Esophagus squamous epithelium (tissue), 5 donors: ENCODE results near the gene ACAP1. TPM values are rescaled to one million over a fixed set of nuclear protein-coding genes. Genes with fewer than 3 reads are reported as not detected.
A peak's percentile ranks its signal among the peaks of the same experiment; 100 is the strongest.

Source experiments
- DNase-seq: peaks from one replicate; lab custom pipeline; 2025; lab: John Stamatoyannopoulos, UW
- H3K27ac ChIP-seq, 4 donors: fragments of 200-600 bp; sonication (generic); one replicate each; pipeline ENCODE4 v1.5.1; 2016 to 2019; ENCODE audit warnings: mild to moderate bottlenecking in 1 of 4
- H3K27me3 ChIP-seq, 4 donors: fragments of 200-600 bp; sonication (generic); 1 replicate in 3 of 4; 2 replicates in 1 of 4; pipeline versions ENCODE4 v1.5.1 to v1.6.0; 2017 to 2021; ENCODE audit warnings: antibody characterized with exemption in 1 of 4
- H3K36me3 ChIP-seq, 3 donors: fragments of 200-600 bp; sonication (generic); one replicate each; pipeline ENCODE4 v1.5.1; 2016 to 2019
- H3K4me1 ChIP-seq, 3 donors: fragments of 200-600 bp; sonication (generic); one replicate each; pipeline ENCODE4 v1.5.1; 2017 to 2019
- H3K4me3 ChIP-seq, 4 donors: fragments of 200-600 bp; sonication (generic); 1 replicate in 3 of 4; 2 replicates in 1 of 4; pipeline ENCODE4 v1.5.1; 2016 to 2019; ENCODE audit warnings: mild to moderate bottlenecking in 2 of 4, moderate library complexity in 1 of 4
- H3K9me3 ChIP-seq, 3 donors: fragments of 200-600 bp; sonication (generic); one replicate each; pipeline ENCODE4 v1.5.1; 2016 to 2019
- CTCF ChIP-seq, 6 experiments: fragments of 450-650 bp in 4 of 6; fragments of 200-600 bp in 2 of 6; sonication (generic) in 2 of 6; IDR thresholded peaks; one replicate each; pipeline ENCODE4 v1.5.1; 2016 to 2019; ENCODE audit warnings: antibody characterized with exemption in 6 of 6, mild to moderate bottlenecking in 4 of 6, moderate library complexity in 4 of 6
- POLR2A ChIP-seq, 4 donors: fragments of 450-650 bp; IDR thresholded peaks; one replicate each; pipeline ENCODE4 v1.6.1; 2017; ENCODE audit warnings: antibody characterized with exemption in 4 of 4, mild to moderate bottlenecking in 4 of 4, moderate library complexity in 3 of 4
- WGBS, 2 donors: methylation state at CpG; one replicate each; pipeline ENCODE4 v1.1.5; 2018; 5-methylcytosine and 5-hydroxymethylcytosine counted together
- intact Hi-C: fragments of 100-400 bp; cut with DNase I; formaldehyde crosslinking; loops from one replicate; pipeline ENCODE4 v1.15.0; 2022
- total RNA-seq, 4 donors: library from RNA; depleted of rRNA; stranded (reverse); fragments of >200 nt; gene quantifications; one replicate each; pipeline ENCODE4 v1.1.0, GENCODE V29; 2016
- donor health status: DM: yes; HTN: yes; CAD: no.

ACAP1 gene
- total RNA-seq, 4 donors from 2014 or later: 3.2 to 5.5 (median 3.8) TPM

DNA sequence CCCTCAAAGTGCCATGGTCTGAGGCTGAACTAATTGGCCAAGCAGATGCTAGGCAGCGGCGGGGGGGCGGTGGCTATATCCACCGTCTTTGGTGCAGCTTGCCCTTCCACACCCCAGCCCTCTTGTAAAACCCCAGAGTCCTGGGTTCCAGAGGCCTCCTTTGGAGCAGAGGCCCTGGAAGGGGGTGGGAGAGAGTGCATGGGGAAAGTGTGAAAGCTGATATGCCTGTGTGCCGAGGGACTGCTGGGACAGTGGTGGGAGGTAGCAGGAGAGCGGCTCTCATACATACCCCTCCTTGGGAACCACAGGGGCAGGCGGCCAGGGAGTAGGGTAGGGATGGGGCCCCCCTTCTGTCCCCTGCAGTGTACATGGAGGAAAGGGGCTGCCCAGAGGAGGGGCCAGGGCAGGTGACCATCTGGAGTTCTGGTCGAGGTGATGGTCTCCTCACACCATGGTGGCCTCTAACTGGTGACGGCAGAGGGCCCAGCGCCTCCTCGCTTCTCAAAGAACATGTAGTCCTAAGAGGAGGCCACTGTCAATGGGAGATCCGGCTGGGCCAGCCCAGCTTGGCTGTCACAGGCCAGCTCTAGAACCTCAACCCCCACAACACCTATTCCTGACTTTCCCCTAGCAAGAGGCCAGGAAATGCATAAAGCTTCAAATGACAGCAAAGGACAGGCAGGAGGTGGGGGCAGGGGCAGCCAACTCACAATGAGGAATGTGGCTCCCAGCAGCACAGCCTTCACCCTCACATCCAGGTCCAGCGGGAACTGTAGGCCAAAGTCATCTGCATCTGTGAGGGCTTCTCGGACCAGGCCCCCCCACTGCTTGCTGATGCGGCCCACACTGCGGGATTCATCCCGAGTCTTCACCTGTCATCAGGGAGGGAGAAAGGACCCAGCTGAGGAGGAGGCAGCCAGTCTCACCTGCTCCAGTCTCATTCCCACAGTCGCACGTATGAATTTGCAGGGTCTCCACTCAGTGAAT, 53.9 kb downstream of the ACAP1 start:
- no peaks in the 10 kb centered on the region for H3K9me3 ChIP-seq
- intact Hi-C loops: no loop called here
- H3K4me1 ChIP-seq: peaks cover 10 to 29% (median 14%) of the 10 kb centered on the region in 3 donors
- H3K27ac ChIP-seq: no peak overlapping the region
- no peak for DNase-seq
- H3K36me3 ChIP-seq: peaks cover 23 to 81% (median 25%) of the 10 kb centered on the region in 3 donors
- H3K4me3 ChIP-seq: no peak overlapping the region
- no peak for TF ChIP-seq CTCF (IDR thresholded peaks at IDR 0.05)
- TF ChIP-seq POLR2A (IDR thresholded peaks at IDR 0.05): no peak
- H3K27me3 ChIP-seq: no peaks in the 10 kb centered on the region
- 78 to 81% methylated on average over 12 to 17 of the region's 19 CpGs for WGBS, 2 donors

DNA sequence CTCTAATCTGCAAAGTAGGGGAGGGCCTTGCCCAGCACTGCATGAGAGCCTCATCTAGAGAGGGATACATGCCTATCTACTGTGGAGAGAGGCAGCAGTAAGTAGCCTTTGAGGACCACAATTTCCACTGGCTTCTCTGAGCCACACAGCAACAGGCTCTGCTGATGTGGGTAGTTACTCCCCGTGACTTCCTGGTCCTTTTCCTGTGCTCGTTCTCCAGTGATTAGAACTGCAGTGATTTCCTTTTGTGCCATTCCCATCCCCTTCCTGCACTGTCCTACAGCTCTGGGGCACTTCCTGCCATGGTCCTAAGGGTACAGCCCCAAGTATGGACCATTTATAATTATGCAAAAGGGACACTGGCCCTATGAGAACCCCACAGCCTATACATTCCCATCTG, 55.0 kb downstream of the ACAP1 start:
- no peaks in the 10 kb centered on the region for H3K27me3 ChIP-seq
- 41 to 53% methylated on average over 2 of the region's 2 CpGs for WGBS, 2 donors

DNA sequence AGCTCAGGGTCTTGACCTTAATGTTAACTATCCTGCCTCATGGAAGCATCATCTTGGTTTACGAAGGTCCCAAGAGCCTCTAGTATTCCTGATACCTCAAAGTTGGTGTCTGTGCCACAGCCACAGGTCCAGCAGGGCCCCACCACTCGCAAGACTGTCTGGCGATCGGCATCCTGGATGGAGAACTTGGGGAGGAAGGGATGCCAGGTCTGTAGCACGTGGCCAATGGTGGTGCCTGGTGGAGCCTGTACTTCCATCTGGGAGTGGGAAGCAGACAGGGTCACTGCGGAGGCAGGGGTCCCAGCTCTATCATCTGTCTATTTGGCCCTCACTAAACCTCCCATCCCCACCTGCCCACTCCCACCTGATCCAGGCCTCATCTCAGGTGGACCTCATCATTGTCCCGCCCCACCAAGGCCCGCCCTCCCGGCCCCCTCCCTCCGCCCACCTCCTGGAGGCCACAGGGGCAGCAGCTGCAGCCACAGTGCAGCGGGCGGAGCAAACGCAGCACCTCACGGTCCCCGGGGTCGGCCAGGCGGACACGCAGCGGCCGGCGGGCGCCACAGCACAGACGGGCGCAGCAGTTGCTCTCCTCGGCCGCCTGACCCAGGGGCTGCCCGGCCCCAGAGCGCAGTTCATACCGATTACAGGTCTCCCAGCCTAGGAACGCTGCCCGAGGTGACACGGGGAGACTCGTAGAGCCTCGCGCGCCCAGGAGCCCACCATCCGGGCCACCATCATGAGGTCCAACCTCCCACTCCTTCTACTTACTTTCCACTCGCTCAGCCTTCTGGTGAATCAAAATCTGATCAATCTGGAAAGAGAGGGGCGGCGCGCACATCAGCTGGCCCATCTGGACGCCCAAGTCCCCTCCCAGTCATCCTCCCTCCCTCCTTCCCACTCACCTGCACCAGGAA, 56.6 kb downstream of the ACAP1 start:
- peaks cover 11 to 32% (median 17%) of the 10 kb centered on the region in 3 donors for H3K4me1 ChIP-seq
- no peaks in the 10 kb centered on the region for H3K9me3 ChIP-seq
- 63 to 87% methylated on average over 19 to 20 of the region's 42 CpGs for WGBS, 2 donors
- intact Hi-C loops: no loop called here
- TF ChIP-seq POLR2A (IDR thresholded peaks at IDR 0.05): no peak
- peaks cover 21 to 54% (median 22%) of the 10 kb centered on the region in 3 donors for H3K36me3 ChIP-seq
- peak overlapping the region; percentile 75 to 93 (median 86) for H3K4me3 ChIP-seq
- H3K27ac ChIP-seq: peak overlapping the region; percentile 87 to 97 (median 94)
- no peaks in the 10 kb centered on the region for H3K27me3 ChIP-seq
- DNase-seq: no peak

More for the DNA sequence above, 55.0 kb downstream of the ACAP1 start:
- Histone ChIP-seq H3K4me3 (no peak overlapping the region), H3K27ac (peak overlapping the region in 1 of 4 donors; percentile 54), H3K36me3 (peaks cover 23 to 70% (median 25%) of the 10 kb centered on the region in 3 donors), H3K4me1 (peaks cover 11 to 32% (median 17%) of the 10 kb centered on the region in 3 donors), H3K9me3 (no peaks in the 10 kb centered on the region)
- intact Hi-C loops: no loop called here
- no peak for DNase-seq
- TF ChIP-seq CTCF (IDR thresholded peaks at IDR 0.05): no peak
- TF ChIP-seq POLR2A (IDR thresholded peaks at IDR 0.05): no peak

GRCh38 chr17:7393613-7394451, 57.5 kb downstream of the ACAP1 start:
- Histone ChIP-seq H3K4me3 (peak overlapping the region; percentile 75 to 93 (median 86)), H3K27ac (peak overlapping the region; percentile 87 to 97 (median 94)), H3K4me1 (peaks cover 11 to 32% (median 17%) of the 10 kb centered on the region in 3 donors), H3K36me3 (peaks cover 14 to 45% (median 14%) of the 10 kb centered on the region in 3 donors), H3K27me3 (no peaks in the 10 kb centered on the region), H3K9me3 (no peaks in the 10 kb centered on the region)
- TF ChIP-seq CTCF (IDR thresholded peaks at IDR 0.05): no peak
- 2 to 7% methylated on average over 12 to 21 of the region's 48 CpGs for WGBS, 2 donors
- intact Hi-C loops: no loop called here
- no peak for DNase-seq
